Mesothelial cell of epicardium (in vitro differentiated cells): ENCODE data around the gene PDE4D. TPM values are rescaled to one million over a fixed set of nuclear protein-coding genes. Genes with fewer than 3 reads are reported as not detected.
"Not testable (repeated sequence)": the region's sequence is repeated elsewhere in the genome, so short reads cannot be mapped to it uniquely, and the experiment has no call there.

Experiments used
- DNase-seq, 2 experiments: peaks; one replicate each; pipeline ENCODE4 v3.0.0; 2021; ENCODE audit warnings: low spot score in 2 of 2; ENCODE audit not compliant: unreplicated experiment in 2 of 2
- H3K27ac Mint-ChIP-seq: 2 replicates; pipeline ENCODE4 v1.8.0; 2021; ENCODE audit warnings: mixed read lengths
- H3K27me3 Mint-ChIP-seq: 2 replicates; pipeline ENCODE4 v1.8.0; 2021; ENCODE audit warnings: low read depth, mixed read lengths
- H3K36me3 Mint-ChIP-seq: 2 replicates; pipeline ENCODE4 v1.8.0; 2021; ENCODE audit warnings: mixed read lengths
- H3K4me1 Mint-ChIP-seq: 2 replicates; pipeline ENCODE4 v1.8.0; 2021; ENCODE audit warnings: mixed read lengths
- H3K4me3 Mint-ChIP-seq: 2 replicates; pipeline ENCODE4 v1.8.0; 2021; ENCODE audit warnings: mild to moderate bottlenecking, moderate library complexity, mixed read lengths
- H3K9me3 Mint-ChIP-seq: 2 replicates; pipeline ENCODE4 v1.8.0; 2021; ENCODE audit warnings: mixed read lengths
- CTCF ChIP-seq: fragments of 200-600 bp; sonication (generic); IDR thresholded peaks from one replicate; pipeline ENCODE4 v1.5.0; 2021; ENCODE audit warnings: antibody characterized with exemption; ENCODE audit not compliant: unreplicated experiment
- total RNA-seq: library from RNA; stranded (reverse); gene quantifications from 3 replicates; pipeline ENCODE4 v1.2.1, GENCODE V29; 2021

PDE4D gene
- total RNA-seq, 1 donor from 2014 or later: 105 TPM

DNA sequence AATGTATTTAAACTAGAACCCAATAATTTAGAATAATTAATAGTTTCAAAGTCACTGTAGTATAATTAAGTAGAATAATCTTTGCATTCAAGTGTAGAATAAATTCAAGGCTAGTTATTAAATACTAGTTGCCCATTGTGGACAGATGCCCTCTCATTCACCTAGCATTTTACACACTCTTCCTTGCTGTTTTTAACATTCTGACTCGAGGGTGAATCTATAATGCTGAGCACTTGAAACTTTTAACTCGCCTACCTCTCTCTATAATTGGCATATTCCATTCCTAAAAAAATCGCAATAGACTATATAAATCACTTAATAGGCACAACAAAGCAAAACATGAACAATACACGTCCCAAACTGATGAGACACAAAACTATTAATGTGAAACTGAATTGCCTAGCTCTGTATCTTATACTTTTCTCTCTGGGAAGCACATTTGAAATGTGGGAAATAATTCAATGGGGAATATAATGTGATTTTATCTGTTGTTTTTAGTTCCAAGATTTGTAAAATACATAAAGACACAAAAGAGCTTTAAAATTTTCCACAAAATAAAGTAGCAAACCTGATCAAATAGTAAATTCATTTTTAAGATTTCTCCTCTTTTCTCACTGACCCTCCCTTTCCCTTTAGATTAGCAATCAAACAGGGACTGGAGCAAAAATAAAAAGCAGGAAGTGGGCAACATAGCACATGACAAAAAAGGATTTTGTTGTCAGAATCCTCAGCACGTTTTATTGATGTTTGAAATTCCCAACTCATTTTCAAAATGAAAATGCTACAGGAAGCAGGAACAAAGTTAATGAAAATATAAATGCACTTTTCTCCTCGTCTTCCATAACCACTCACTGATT, 295.6 kb downstream of the PDE4D start:
- peaks cover 27% of the 10 kb centered on the region for H3K4me1 Mint-ChIP-seq
- peak overlapping the region; percentile 94 for H3K27ac Mint-ChIP-seq
- no peaks in the 10 kb centered on the region for H3K27me3 Mint-ChIP-seq

DNA sequence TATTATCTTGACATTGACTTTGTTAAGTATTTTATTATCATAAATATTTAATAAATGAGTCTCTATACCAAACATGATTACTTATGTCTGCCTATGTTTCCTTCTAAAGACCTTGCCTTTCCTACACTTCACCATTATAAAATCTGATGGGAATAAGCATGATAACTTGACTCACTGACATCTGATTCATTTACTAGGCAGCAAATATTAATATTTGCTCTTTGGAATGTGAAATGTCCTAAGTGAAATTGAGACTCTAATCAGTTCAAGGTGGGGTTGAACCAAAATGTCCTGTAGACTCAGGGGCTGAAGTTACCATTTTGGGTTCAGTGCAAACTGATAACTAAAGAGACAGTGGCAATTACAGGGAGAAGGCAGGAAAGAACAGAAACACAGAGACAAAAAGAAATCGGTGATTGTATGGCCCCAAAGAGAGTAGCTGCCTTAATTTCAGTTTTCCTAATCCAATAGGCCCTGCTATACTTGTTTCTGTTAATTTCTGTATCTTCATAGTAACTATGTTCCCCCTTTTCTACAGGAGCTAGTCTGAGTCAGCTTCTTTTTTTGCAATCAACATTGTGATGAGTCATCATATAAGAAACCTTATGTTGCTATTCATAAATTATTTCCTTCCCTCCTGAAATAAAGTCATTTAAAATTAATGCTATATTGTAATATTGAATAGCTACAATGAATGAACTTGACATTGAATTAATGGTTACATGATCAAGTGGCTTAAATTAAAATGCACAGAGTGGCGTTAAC, 296.8 kb downstream of the PDE4D start:
- Mint-ChIP-seq H3K27me3 (no peaks in the 10 kb centered on the region), H3K36me3 (peaks cover 11% of the 10 kb centered on the region), H3K4me3 (no peak overlapping the region), H3K27ac (no peak overlapping the region), H3K4me1 (peaks cover 33% of the 10 kb centered on the region), H3K9me3 (peaks cover 9% of the 10 kb centered on the region)
- no peak for DNase-seq
- TF ChIP-seq CTCF: no peak

More for the DNA sequence above, 295.6 kb downstream of the PDE4D start:
- Mint-ChIP-seq H3K9me3 (peaks cover 14% of the 10 kb centered on the region), H3K4me3 (peak overlapping the region; percentile 38), H3K36me3 (peaks cover 13% of the 10 kb centered on the region)
- no peak for DNase-seq
- no peak for TF ChIP-seq CTCF

GRCh38 chr5:59594118-59594517, 299.4 kb downstream of the PDE4D start:
- not testable (repeated sequence) for H3K4me3 Mint-ChIP-seq, H3K36me3 Mint-ChIP-seq, H3K9me3 Mint-ChIP-seq, H3K27me3 Mint-ChIP-seq, DNase-seq
- peaks cover 34% of the 10 kb centered on the region for H3K4me1 Mint-ChIP-seq
- peak overlapping the region; percentile 81 for H3K27ac Mint-ChIP-seq

GRCh38 chr5:59593439-59594007, 300.0 kb downstream of the PDE4D start:
- Mint-ChIP-seq H3K27me3 (no peaks in the 10 kb centered on the region), H3K36me3 (peaks cover 8% of the 10 kb centered on the region), H3K27ac (peak overlapping the region; percentile 81), H3K4me3 (no peak overlapping the region), H3K4me1 (peaks cover 30% of the 10 kb centered on the region), H3K9me3 (peaks cover 9% of the 10 kb centered on the region)
- no peak for TF ChIP-seq CTCF
- DNase-seq: no peak

GRCh38 chr5:59592101-59592500, 301.4 kb downstream of the PDE4D start:
- peaks cover 33% of the 10 kb centered on the region for H3K4me1 Mint-ChIP-seq
- peak overlapping the region; percentile 94 for H3K27ac Mint-ChIP-seq
- peaks cover 9% of the 10 kb centered on the region for H3K9me3 Mint-ChIP-seq
- H3K27me3 Mint-ChIP-seq: no peaks in the 10 kb centered on the region
- peaks cover 8% of the 10 kb centered on the region for H3K36me3 Mint-ChIP-seq
- TF ChIP-seq CTCF: no peak
- no peak overlapping the region for H3K4me3 Mint-ChIP-seq
- no peak for DNase-seq
